ENCODE results near the gene PITX1. TPM values are rescaled to one million over a fixed set of nuclear protein-coding genes. Genes with fewer than 3 reads are reported as not detected.

PITX1 gene
- total and polyA plus RNA-seq, 2 experiments from 2014 or later = not detected

- Histone ChIP-seq H3K9me3 (ENCODE audit: low read depth) (no peaks in the 10 kb centered on the region), H3K4me1 (ENCODE audit: insufficient read depth) (no peaks in the 10 kb centered on the region), H3K27me3 (replicated peaks; ENCODE audit: insufficient read depth) (peaks cover 3% of the 10 kb centered on the region), H3K79me2 (ENCODE audit: insufficient read depth) (no peaks in the 10 kb centered on the region), H3K4me2 (ENCODE audit: unreplicated experiment) (no peak overlapping the region), H3F3A (ENCODE audit: insufficient read depth) (no peaks in the 10 kb centered on the region), H3K36me3 (ENCODE audit: low read depth) (no peaks in the 10 kb centered on the region), H3K4me3 (no peak overlapping the region), H2AFZ (no peak overlapping the region), H3K9ac (no peak overlapping the region), H3K9me2 (ENCODE audit: insufficient read depth) (no peaks in the 10 kb centered on the region), H4K20me1 (ENCODE audit: insufficient read depth) (no peaks in the 10 kb centered on the region), H3K27ac (no peak overlapping the region)
- WGBS, 2 experiments (ENCODE audit: low coverage in 1 of 2, low lambda C conversion rate in 2 of 2, missing lambda C conversion rate in 2 of 2) = 54 to 61% methylated on average over 3 of the region's 3 CpGs
- TF ChIP-seq EZH2phosphoT487 (IDR thresholded peaks at IDR 0.05; ENCODE audit: insufficient read depth, low read depth) (no peak), EZH2 (IDR thresholded peaks at IDR 0.05; ENCODE audit: insufficient read depth, poor library complexity, severe bottlenecking) (no peak)
- DNase-seq = peak; percentile 4
- in situ Hi-C loops (cut with MboI) = no loop called here
Observed at GRCh38 chr5:134989266-134989830, 44.7 kb downstream of the PITX1 start.

GRCh38 chr5:134982230-134982629 is 51.8 kb downstream of the PITX1 start:
- H3K27ac ChIP-seq = no peak overlapping the region
- H3K9me2 ChIP-seq (ENCODE audit: insufficient read depth) = no peaks in the 10 kb centered on the region
- no peaks in the 10 kb centered on the region for H3K9me3 ChIP-seq (ENCODE audit: low read depth)
- H3K9ac ChIP-seq = no peak overlapping the region
- in situ Hi-C loops (cut with MboI) = no loop called here
- 87 to 94% methylated on average over 1 of the region's 1 CpG for WGBS, 2 experiments (ENCODE audit: low coverage in 1 of 2, low lambda C conversion rate in 2 of 2, missing lambda C conversion rate in 2 of 2)
- DNase-seq = peak; percentile 16
- no peaks in the 10 kb centered on the region for H4K20me1 ChIP-seq (ENCODE audit: insufficient read depth)
- no peaks in the 10 kb centered on the region for H3K4me1 ChIP-seq (ENCODE audit: insufficient read depth)
- H3K4me2 ChIP-seq (ENCODE audit: unreplicated experiment) = no peak overlapping the region
- no peak overlapping the region for H3K4me3 ChIP-seq
- TF ChIP-seq EZH2 (IDR thresholded peaks at IDR 0.05; ENCODE audit: insufficient read depth, poor library complexity, severe bottlenecking) (no peak), EZH2phosphoT487 (IDR thresholded peaks at IDR 0.05; ENCODE audit: insufficient read depth, low read depth) (no peak)
- no peaks in the 10 kb centered on the region for H3K79me2 ChIP-seq (ENCODE audit: insufficient read depth)
- no peaks in the 10 kb centered on the region for H3F3A ChIP-seq (ENCODE audit: insufficient read depth)
- H3K27me3 ChIP-seq (replicated peaks; ENCODE audit: insufficient read depth) = no peaks in the 10 kb centered on the region
- H3K36me3 ChIP-seq (ENCODE audit: low read depth) = no peaks in the 10 kb centered on the region
- no peak overlapping the region for H2AFZ ChIP-seq

GRCh38 chr5:134979416-134979815 is 54.6 kb downstream of the PITX1 start:
- Histone ChIP-seq H3K27me3 (replicated peaks; ENCODE audit: insufficient read depth) (no peaks in the 10 kb centered on the region), H3K9ac (no peak overlapping the region), H3K9me2 (ENCODE audit: insufficient read depth) (no peaks in the 10 kb centered on the region), H3K36me3 (ENCODE audit: low read depth) (no peaks in the 10 kb centered on the region), H3K27ac (no peak overlapping the region), H3K4me1 (ENCODE audit: insufficient read depth) (no peaks in the 10 kb centered on the region), H3K4me2 (ENCODE audit: unreplicated experiment) (no peak overlapping the region), H3F3A (ENCODE audit: insufficient read depth) (no peaks in the 10 kb centered on the region), H4K20me1 (ENCODE audit: insufficient read depth) (no peaks in the 10 kb centered on the region), H3K9me3 (ENCODE audit: low read depth) (no peaks in the 10 kb centered on the region), H3K79me2 (ENCODE audit: insufficient read depth) (no peaks in the 10 kb centered on the region), H2AFZ (no peak overlapping the region), H3K4me3 (no peak overlapping the region)
- in situ Hi-C loops (cut with MboI) = no loop called here
- no peak for DNase-seq
- TF ChIP-seq EZH2 (IDR thresholded peaks at IDR 0.05; ENCODE audit: insufficient read depth, poor library complexity, severe bottlenecking) (no peak), EZH2phosphoT487 (IDR thresholded peaks at IDR 0.05; ENCODE audit: insufficient read depth, low read depth) (no peak)
- WGBS, 2 experiments (ENCODE audit: low coverage in 1 of 2, low lambda C conversion rate in 2 of 2, missing lambda C conversion rate in 2 of 2) = 74 to 75% methylated on average over 3 of the region's 3 CpGs

Other genes starting within 250 kb of the PITX1 start
- 41.2 and 41.4 TPM in 2 replicates for gene C5orf24, start 188.3 kb downstream of the PITX1 start, total RNA-seq (2014; rRNA removed; shearing (Covaris generic))
- gene C5orf24, start 188.3 kb downstream of the PITX1 start, polyA plus RNA-seq (2016; fragmentation: Nextera tagmentation; extraction: Ambion mirVana) = 34.0 and 36.4 TPM in 2 replicates
- gene TXNDC15, start 159.9 kb downstream of the PITX1 start, total RNA-seq (2014; rRNA removed; shearing (Covaris generic)) = 112 and 170 TPM in 2 replicates
- 102 and 103 TPM in 2 replicates for gene TXNDC15, start 159.9 kb downstream of the PITX1 start, polyA plus RNA-seq (2016; fragmentation: Nextera tagmentation; extraction: Ambion mirVana)
- gene PCBD2, start 129.1 kb downstream of the PITX1 start, total RNA-seq (2014; rRNA removed; shearing (Covaris generic)) = 4.9 and 10.1 TPM in 2 replicates
- gene PCBD2, start 129.1 kb downstream of the PITX1 start, polyA plus RNA-seq (2016; fragmentation: Nextera tagmentation; extraction: Ambion mirVana) = 5.8 and 6.2 TPM in 2 replicates
- gene CATSPER3, start 66.3 kb downstream of the PITX1 start, total RNA-seq (2014; rRNA removed; shearing (Covaris generic)) = 0.11 TPM in 1 of 2 replicates, not detected in the other
- gene CATSPER3, start 66.3 kb downstream of the PITX1 start, polyA plus RNA-seq (2016; fragmentation: Nextera tagmentation; extraction: Ambion mirVana) = 0.14 and 0.18 TPM in 2 replicates